Measurements from ENCODE around the gene MEX3A. TPM values are rescaled to one million over a fixed set of nuclear protein-coding genes. Genes with fewer than 3 reads are reported as not detected.
A peak's percentile ranks its signal among the peaks of the same experiment; 100 is the strongest.

Gene MEX3A
- polyA plus RNA-seq, 2 of the 4 experiments (the other 2 are of a cell fraction), result 1.8 to 4.9 TPM

- DNase-seq (ENCODE audit: low read depth in 1 of 2, low spot score in 1 of 2) (no peak), ATAC-seq (peak; percentile 13 to 16; a peak in 3 of 6 replicates), FAIRE-seq (no peak)
- 10% methylated on average over 2 of the region's 49 CpGs for WGBS (ENCODE audit: missing lambda C conversion rate)
- CTCF ChIA-PET, result interaction anchor here (14.1 to 54.8 kb wide), 2 partner anchors 14 to 19 kb away, joined by 313 to 2239 read pairs; partner anchors contain the start of gene MEX3A
- peaks cover 56% of the 10 kb centered on the region for H3K4me1 ChIP-seq
- TF ChIP-seq FOSB (CRISPR knock-in tag; IDR thresholded peaks at IDR 0.05) (no peak), BHLHE40 (IDR thresholded peaks at IDR 0.05; ENCODE audit: low read depth, low read length) (no peak), PHF8 (IDR thresholded peaks at IDR 0.05; ENCODE audit: borderline replicate concordance, low read depth) (peak; percentile 87), CTCF (IDR thresholded peaks at IDR 0.05) (no peak)
- peak overlapping the region; percentile 95 to 98 for H3K27ac ChIP-seq
- H3K4me3 ChIP-seq, result peak overlapping the region; percentile 99
- POLR2A ChIA-PET, result interaction anchor here (0.9 to 4.8 kb wide), 8 partner anchors 8 to 110 kb away, joined by 4 to 108 read pairs (median 11); no protein-coding TSS in a partner anchor
- peak overlapping the region; percentile 91 for H3K4me2 ChIP-seq
- H3K9me3 ChIP-seq, result no peaks in the 10 kb centered on the region
These were observed 32.8 kb upstream of the MEX3A start for GRCh38 chr1:156114919-156115513.

- POLR2A ChIA-PET, result interaction anchor here (0.5 to 4.8 kb wide), 13 partner anchors 9 to 168 kb away, joined by 3 to 108 read pairs (median 4); partner anchors contain the start of genes MEX3A and SMG5
- no peak for FAIRE-seq
- peaks cover 51% of the 10 kb centered on the region for H3K4me1 ChIP-seq
- peak; percentile 7 to 43; a peak in 1 of 5 replicates for TF ChIP-seq EP300 (IDR thresholded peaks at IDR 0.05)
- TF ChIP-seq FOXS1 (CRISPR knock-in tag; IDR thresholded peaks at IDR 0.05), result no peak
- no peak for TF ChIP-seq NPAS2 (CRISPR knock-in tag; IDR thresholded peaks at IDR 0.05; ENCODE audit: borderline replicate concordance)
- peak; percentile 10; the same call in 1 of the 3 replicates for TF ChIP-seq SMC3 (IDR thresholded peaks at IDR 0.05)
- TF ChIP-seq REST (IDR thresholded peaks at IDR 0.05), result no peak
- no peak; the same call in none of the 2 replicates for TF ChIP-seq PHF8 (IDR thresholded peaks at IDR 0.05; ENCODE audit: borderline replicate concordance, low read depth)
- TF ChIP-seq FOSL2 (IDR thresholded peaks at IDR 0.05), result peak; percentile 99
- TF ChIP-seq FOSL2 (CRISPR knock-in tag; IDR thresholded peaks at IDR 0.05), result peak; percentile 100
- peak; percentile 56; the same call in 1 of the 2 replicates for TF ChIP-seq EHF (CRISPR knock-in tag; IDR thresholded peaks at IDR 0.05)
- 0 out of 2 replicates have a peak, but pooled peaks have one; percentile 55 for TF ChIP-seq MAZ (IDR thresholded peaks at IDR 0.05; ENCODE audit: borderline replicate concordance, low read depth, low read length)
- TF ChIP-seq JUN (IDR thresholded peaks at IDR 0.05), result peak; percentile 66 to 81; a peak in 2 of 5 replicates
- TF ChIP-seq CBX2 (IDR thresholded peaks at IDR 0.05; ENCODE audit: borderline replicate concordance, low read depth), result no peak
- TF ChIP-seq ZFP36 (IDR thresholded peaks at IDR 0.05; ENCODE audit: borderline replicate concordance, partially characterized antibody), result no peak
- TF ChIP-seq ZSCAN20 (CRISPR knock-in tag; IDR thresholded peaks at IDR 0.05), result no peak
- 0 out of 5 replicates have a peak, but pooled peaks of 1 of the 2 experiments have one; percentile 6 for TF ChIP-seq RAD21 (conservative IDR thresholded peaks at IDR 0.05 in 1 of 2, IDR thresholded peaks at IDR 0.05 in 1 of 2)
- no peak for TF ChIP-seq ELK1 (IDR thresholded peaks at IDR 0.05; ENCODE audit: low read depth, low read length)
- TF ChIP-seq KDM1A (IDR thresholded peaks at IDR 0.05; ENCODE audit: low read depth), result no peak
- TF ChIP-seq HOXB5 (CRISPR knock-in tag; IDR thresholded peaks at IDR 0.05), result peak; percentile 50; the same call in 1 of the 2 replicates
- peak; percentile 43; the same call in 1 of the 2 replicates for TF ChIP-seq NFE2L2 (conservative IDR thresholded peaks at IDR 0.05; ENCODE audit: low read length)
- no peak for TF ChIP-seq BHLHE40 (IDR thresholded peaks at IDR 0.05; ENCODE audit: low read depth, low read length)
- TF ChIP-seq CTCF (IDR thresholded peaks at IDR 0.05), result no peak
These were observed 32.0 kb upstream of the MEX3A start, which contains the start of gene LMNA for GRCh38 chr1:156114101-156114918. LMNA (plus strand) TSS chr1:156114711; CDS start chr1:156114919, 208 bp downstream.

More at GRCh38 chr1:156114101-156114918, 32.0 kb upstream of the MEX3A start, which contains the start of gene LMNA:
- Histone ChIP-seq H3K27ac (peak within 1 kb of the TSS; percentile 95 to 98), H3K9me3 (no peaks in the 10 kb centered on the region), H3K4me2 (peak within 1 kb of the TSS; percentile 91), H3K4me3 (peak within 1 kb of the TSS; percentile 99)
- ATAC-seq (peak; percentile 83 to 84), DNase-seq (ENCODE audit: low read depth in 1 of 2, low spot score in 1 of 2) (peak; percentile 96 to 98)
- CTCF ChIA-PET, result interaction anchor here (14.1 to 54.8 kb wide), 2 partner anchors 15 to 18 kb away, joined by 313 to 2239 read pairs; partner anchors contain the start of gene MEX3A
- WGBS (ENCODE audit: missing lambda C conversion rate), result 0% methylated on average over 3 of the region's 37 CpGs

Data from A549 (cell line).